NCI-H128 (cell line): ENCODE data around the gene PELI3.

ENCODE experiments used
- DNase-seq: peaks from one replicate; lab custom pipeline; 2025; ENCODE audit not compliant: unreplicated experiment; lab: John Stamatoyannopoulos, UW

Gene PELI3

DNA sequence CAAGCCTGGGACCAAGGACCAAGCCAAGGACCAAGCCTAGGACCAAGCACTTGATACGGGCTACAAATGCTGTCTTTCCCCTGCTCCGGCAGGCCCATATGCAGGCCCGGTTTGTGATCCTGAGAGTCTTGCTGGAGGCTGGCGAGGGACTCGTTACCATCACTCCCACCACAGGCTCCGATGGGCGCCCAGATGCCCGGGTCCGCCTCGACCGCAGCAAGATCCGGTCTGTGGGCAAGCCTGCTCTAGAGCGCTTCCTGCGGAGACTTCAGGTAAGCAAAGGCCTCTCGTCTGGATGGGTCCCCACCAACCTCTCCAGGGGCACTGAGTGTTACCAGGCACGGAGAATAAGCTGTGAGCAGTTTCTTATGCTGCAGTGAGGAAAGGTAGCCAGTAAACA lies 30.5 kb downstream of the PELI3 start:
- no peak for DNase-seq

DNA sequence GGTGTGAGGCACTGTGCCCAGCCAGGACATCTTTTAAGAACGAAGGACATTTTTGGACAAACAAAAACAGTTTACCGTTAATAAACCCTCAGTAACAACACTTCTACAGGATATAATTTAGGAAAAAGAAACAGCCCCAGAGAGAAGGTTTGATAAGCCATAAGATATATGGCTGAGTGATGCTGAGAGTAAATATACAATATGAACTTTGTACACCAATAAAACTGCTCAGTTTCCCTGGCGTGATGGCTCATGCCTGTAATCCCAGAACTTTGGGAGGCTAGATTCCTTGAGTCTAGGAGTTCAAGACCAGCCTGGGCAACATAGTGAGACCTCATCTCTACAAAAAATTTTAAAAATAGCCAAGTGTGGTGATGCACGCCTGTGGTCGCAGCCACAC lies 31.8 kb downstream of the PELI3 start:
- DNase-seq, result no peak

DNA sequence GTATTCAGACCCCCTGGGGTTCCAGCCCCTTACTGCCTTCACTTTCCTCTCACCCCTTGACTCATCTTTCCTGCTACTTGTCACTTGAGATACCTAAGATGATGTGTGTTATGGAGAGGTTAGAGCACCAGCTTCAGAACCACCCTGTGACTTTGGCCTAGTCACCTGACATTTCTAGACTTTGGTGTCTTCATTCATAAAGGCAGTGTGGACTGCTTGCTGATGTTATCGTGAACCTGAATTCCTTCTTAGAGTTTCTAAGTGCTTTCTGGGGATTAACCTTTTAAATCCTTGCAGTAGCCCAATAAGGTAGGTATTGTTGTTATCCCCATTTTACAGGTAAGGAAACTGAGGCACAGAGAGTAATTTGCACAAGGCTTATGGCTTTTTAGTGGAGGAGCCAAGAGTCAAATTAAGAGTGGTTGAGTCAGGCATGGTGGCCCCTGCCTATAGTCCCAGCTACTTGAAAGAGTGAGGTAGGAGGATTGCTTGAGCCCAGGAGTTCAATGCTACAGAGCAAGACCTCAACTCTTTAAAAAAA lies 38.6 kb downstream of the PELI3 start:
- no peak for DNase-seq

DNA sequence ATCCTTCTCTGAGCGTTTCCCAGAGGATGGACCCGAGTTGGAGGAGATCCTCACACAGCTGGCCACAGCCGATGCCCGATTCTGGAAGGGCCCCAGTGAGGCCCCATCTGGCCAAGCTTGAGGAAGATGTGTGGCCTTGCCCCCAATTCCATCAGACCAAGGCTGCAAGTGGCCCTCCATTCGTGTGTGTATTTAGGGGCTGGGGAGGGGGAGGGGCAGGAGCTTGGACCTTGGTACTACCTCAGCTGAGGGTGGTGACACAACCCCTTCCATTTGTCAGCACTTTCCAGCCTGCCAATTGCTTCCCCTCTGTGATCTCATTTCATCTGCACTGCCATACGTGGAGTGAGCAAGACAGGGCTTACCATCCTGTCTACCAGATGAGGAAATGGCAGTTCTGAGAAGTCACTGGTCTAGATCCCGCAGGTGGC lies 42.4 kb downstream of the PELI3 start:
- no peak for DNase-seq

DNA sequence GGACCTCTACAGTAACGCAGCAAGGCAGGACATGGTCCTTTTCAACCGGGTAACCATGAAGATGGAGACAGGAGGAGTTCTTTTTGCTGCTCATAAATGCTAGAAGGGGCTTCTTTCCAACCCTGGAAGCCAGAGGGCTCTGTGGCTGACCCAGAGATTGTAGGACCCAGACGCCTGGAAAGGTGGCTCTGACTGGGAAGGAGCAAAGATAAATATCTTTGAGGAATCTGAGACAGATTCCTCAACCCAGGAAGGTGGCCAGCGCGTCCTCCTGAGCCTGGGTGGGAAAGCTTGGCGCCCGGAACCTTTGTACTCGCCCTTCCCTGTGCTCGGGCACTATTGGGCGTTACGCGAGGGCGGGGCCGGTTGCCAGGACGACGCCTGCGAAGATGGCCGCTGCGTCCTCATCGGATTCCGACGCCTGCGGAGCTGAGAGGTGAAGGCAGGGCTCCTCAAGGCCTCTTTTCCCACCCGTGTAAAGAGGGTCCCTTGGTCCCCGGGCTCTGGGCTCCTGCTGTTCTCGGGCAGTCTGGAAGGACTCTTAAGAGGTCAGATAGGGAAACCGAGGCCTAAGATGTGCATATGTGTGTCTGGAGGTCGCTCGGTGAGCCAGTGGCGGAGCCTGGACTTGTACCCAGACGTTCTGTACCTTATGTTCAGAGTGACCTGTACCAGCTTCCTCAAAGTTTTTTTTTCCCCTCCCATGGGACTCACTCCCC lies 43.7 kb downstream of the PELI3 start, which contains the start of gene BBS1:
Gene BBS1 (plus strand): TSS at position 365 of the 719 bp plus-strand sequence. CDS start 25 bp downstream, at position 390.
- DNase-seq, result peak; percentile 50

DNA sequence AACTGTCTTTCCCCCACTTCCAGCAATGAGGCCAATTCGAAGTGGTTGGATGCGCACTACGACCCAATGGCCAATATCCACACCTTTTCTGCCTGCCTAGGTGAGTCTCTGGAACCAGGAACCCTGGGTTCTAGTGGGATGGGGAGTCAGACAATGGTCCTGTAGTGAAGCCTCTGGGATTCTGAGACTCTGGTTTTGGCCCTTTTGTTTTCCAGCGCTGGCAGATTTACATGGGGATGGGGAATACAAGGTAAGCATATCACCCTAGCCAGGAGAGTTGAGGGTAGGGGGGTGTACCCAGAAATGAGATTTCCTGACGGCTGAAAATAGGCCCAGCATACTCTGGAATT lies 44.3 kb downstream of the PELI3 start:
- DNase-seq, result no peak

DNA sequence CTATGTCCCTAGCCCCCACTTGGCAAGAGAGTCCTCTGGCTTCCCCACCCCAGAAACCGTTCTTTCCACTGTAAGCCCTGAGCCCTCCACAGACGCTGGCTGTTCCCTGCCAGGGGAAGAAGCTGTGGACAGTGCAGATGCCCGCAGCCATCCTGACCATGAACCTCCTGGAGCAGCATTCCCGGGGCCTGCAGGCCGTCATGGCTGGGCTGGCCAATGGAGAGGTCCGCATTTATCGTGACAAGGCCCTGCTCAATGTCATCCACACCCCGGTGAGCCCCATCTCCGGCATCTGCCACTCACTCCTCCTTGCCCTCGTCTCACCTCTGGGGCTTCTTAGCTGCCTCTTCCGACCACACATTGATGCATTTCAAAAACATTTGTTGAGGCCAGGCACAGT lies 56.9 kb downstream of the PELI3 start:
- no peak for DNase-seq

DNA sequence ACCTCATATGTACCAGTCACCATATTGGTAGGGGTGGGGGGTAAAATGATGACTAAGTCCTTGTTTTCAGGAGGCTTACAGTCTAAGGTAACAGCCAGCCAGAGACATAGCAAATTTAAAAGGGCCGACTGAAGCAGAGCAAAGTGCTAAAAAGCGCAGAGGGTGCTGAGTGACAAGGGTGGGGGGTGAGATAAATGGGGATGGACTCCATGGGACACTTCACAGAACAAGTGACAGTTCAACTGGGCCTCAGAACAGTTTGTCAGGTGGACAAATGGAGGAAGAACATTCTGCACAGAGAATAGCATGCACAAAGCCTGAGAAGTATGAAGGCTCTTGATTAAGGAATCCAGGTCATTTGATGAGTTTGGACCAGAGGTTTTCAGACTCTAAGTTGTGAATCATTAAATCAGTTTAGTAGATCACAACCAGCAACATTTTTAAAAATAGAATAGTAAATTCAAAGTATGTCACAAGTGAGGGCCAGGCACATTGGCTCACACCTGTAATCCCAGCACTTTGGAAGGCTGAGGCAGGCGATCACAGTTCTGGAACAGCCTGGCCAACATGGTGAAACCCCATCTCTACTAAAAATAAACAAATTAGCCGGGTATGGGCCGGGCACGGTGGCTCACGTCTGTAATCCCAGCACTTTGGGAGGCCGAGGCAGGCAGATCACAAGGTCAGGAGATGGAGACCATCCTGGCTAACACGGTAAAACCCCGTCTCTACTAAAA lies 57.8 kb downstream of the PELI3 start:
- no peak for DNase-seq
